ENCODE results near the gene PSMB7. TPM values are rescaled to one million over a fixed set of nuclear protein-coding genes. Genes with fewer than 3 reads are reported as not detected.

The PSMB7 gene
- total RNA-seq, 1 experiment from 2014 or later: 317 TPM

- DNase-seq (ENCODE audit: low read depth): no peak
Measured at GRCh38 chr9:124357721-124358361, 57.4 kb downstream of the PSMB7 start.

GRCh38 chr9:124356745-124357390, 58.4 kb downstream of the PSMB7 start:
- DNase-seq (ENCODE audit: low read depth): no peak

GRCh38 chr9:124355941-124356744, 59.1 kb downstream of the PSMB7 start:
- DNase-seq (ENCODE audit: low read depth): no peak

- no peak for DNase-seq (ENCODE audit: low read depth)
Measured at GRCh38 chr9:124355039-124355940, 60.0 kb downstream of the PSMB7 start.

GRCh38 chr9:124354346-124355038, 60.8 kb downstream of the PSMB7 start:
- no peak for DNase-seq (ENCODE audit: low read depth)

- peak; percentile 34 for DNase-seq (ENCODE audit: low read depth)
Measured at GRCh38 chr9:124353811-124354274, 61.4 kb downstream of the PSMB7 start.

- DNase-seq (ENCODE audit: low read depth): no peak
Measured at GRCh38 chr9:124353166-124353768, 62.0 kb downstream of the PSMB7 start.

- no peak for DNase-seq (ENCODE audit: low read depth)
Measured at GRCh38 chr9:124352616-124353015, 62.6 kb downstream of the PSMB7 start.

GRCh38 chr9:124351672-124352468, 63.4 kb downstream of the PSMB7 start:
- DNase-seq (ENCODE audit: low read depth): no peak

GRCh38 chr9:124350494-124351263, 64.6 kb downstream of the PSMB7 start:
- no peak for DNase-seq (ENCODE audit: low read depth)

GRCh38 chr9:124349675-124350493, 65.4 kb downstream of the PSMB7 start:
- DNase-seq (ENCODE audit: low read depth): no peak

GRCh38 chr9:124349267-124349666, 66.0 kb downstream of the PSMB7 start:
- no peak for DNase-seq (ENCODE audit: low read depth)

- DNase-seq (ENCODE audit: low read depth): no peak
Measured at GRCh38 chr9:124348831-124349230, 66.4 kb downstream of the PSMB7 start.

GRCh38 chr9:124348363-124348762, 66.9 kb downstream of the PSMB7 start:
- DNase-seq (ENCODE audit: low read depth): no peak

- DNase-seq (ENCODE audit: low read depth): no peak
Measured at GRCh38 chr9:124347968-124348358, 67.3 kb downstream of the PSMB7 start.

GRCh38 chr9:124347206-124347967, 67.9 kb downstream of the PSMB7 start:
- DNase-seq (ENCODE audit: low read depth): no peak
